ENCODE results near the gene DNAAF3.
A peak's percentile ranks its signal among the peaks of the same experiment; 100 is the strongest.
"Not testable (repeated sequence)": the region's sequence is repeated elsewhere in the genome, so short reads cannot be mapped to it uniquely, and the experiment has no call there.

Gene DNAAF3

DNA sequence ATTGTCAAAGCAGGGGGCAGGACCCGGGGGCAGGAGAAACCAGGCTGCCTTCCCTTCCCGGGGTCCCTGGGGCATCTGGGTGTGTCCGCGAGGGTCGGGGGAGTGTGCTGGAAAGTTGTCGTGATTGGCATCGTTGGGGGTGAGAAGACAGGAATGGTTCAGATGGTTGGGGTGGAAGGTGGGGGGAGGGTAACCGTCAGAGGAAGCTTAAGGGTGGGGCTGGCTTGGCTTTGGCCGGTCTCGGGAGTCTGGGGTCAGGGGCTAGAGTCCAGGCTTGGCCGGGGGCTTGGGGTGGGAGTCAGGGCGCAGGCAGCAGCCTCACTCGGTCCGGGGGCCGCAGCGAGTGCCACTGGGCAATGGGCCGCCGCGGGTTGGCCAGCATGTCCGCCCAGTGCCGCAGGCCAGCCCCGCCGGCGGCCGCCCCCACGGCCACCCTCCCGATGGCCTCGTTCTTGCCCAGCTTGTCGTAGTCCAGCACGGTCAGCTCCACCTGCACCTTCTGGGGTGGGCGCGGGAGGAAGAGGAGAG, 6.8 kb upstream of the DNAAF3 start:
- Histone ChIP-seq H3K14ac (ENCODE audit: low read length in 2 of 2) (no peak overlapping the region), H3K23ac (ENCODE audit: low read length in 2 of 2) (peak overlapping the region in 1 of 2 experiments; percentile 64), H3K4me1 (ENCODE audit: control insufficient read depth, insufficient read depth, low read depth, low read length) (peaks cover 12% of the 10 kb centered on the region), H3K9ac (ENCODE audit: low read length) (peak overlapping the region; percentile 89), H3K18ac (ENCODE audit: low read depth in 1 of 2, low read length in 2 of 2) (peak overlapping the region; percentile 34 to 58), H3K79me1 (replicated peaks; ENCODE audit: low read length, poor library complexity, severe bottlenecking) (no peaks in the 10 kb centered on the region), H3K4ac (ENCODE audit: low read depth in 1 of 2, low read length in 2 of 2) (no peak overlapping the region), H3K4me2 (ENCODE audit: low read length, poor library complexity, severe bottlenecking) (peak overlapping the region; percentile 68), H2AK5ac (ENCODE audit: low read length, severe bottlenecking) (no peak overlapping the region), H4K8ac (ENCODE audit: low read length) (peak overlapping the region; percentile 52), H3K27ac (ENCODE audit: low read length, poor library complexity, severe bottlenecking) (no peak overlapping the region), H4K91ac (ENCODE audit: low read length) (no peak overlapping the region), H3K4me3 (ENCODE audit: insufficient read depth in 1 of 2, low read depth in 1 of 2, low read length in 2 of 2) (peak overlapping the region; percentile 50 to 91), H3K9me3 (ENCODE audit: control insufficient read depth, low read length) (no peaks in the 10 kb centered on the region), H2BK120ac (ENCODE audit: low read depth, low read length) (no peak overlapping the region), H2AFZ (ENCODE audit: low read depth, low read length) (peak overlapping the region; percentile 15), H2BK12ac (ENCODE audit: low read length in 2 of 2) (no peak overlapping the region), H2BK5ac (ENCODE audit: low read depth, low read length, poor library complexity, severe bottlenecking) (no peak overlapping the region), H2BK15ac (ENCODE audit: low read depth, poor library complexity, severe bottlenecking) (no peak overlapping the region), H3K27me3 (ENCODE audit: control insufficient read depth in 1 of 2, insufficient read depth in 1 of 2, low read length in 2 of 2) (peaks cover 22 to 80% of the 10 kb centered on the region in 2 experiments), H3K36me3 (ENCODE audit: control insufficient read depth in 1 of 2, insufficient read depth in 2 of 2, low read depth in 1 of 2, low read length in 2 of 2) (peaks cover 0 to 14% of the 10 kb centered on the region in 2 experiments)
- WGBS, result 6% methylated on average over 32 of the region's 32 CpGs
- DNase-seq, result no peak

DNA sequence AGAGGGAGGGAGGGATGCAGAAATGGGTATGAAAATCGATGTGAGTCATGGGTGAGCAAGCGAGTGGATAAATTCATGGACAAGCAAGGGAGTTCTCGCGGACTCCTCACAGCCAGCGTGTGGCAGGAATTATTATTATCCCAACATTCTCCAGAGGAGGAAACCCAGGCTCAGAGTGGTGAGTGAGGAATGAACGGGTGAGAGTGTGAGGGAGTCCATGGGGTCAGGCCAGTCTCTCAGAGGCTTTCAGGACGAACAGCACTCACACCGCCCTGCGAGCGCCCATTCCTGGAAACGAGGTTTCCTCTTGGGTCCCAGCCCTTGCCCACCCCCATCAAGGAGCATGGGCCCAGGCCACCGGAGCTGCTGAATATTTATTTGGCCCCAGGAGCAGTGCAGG, 6.3 kb upstream of the DNAAF3 start:
- peak; percentile 65 for DNase-seq
- WGBS, result 16% methylated on average over 8 of the region's 12 CpGs
- H3K9ac ChIP-seq (ENCODE audit: low read length), result peak overlapping the region; percentile 89
- no peak overlapping the region for H4K91ac ChIP-seq (ENCODE audit: low read length)
- no peaks in the 10 kb centered on the region for H3K9me3 ChIP-seq (ENCODE audit: control insufficient read depth, low read length)
- H2BK120ac ChIP-seq (ENCODE audit: low read depth, low read length), result no peak overlapping the region
- H2AFZ ChIP-seq (ENCODE audit: low read depth, low read length), result no peak overlapping the region
- peaks cover 12% of the 10 kb centered on the region for H3K4me1 ChIP-seq (ENCODE audit: control insufficient read depth, insufficient read depth, low read depth, low read length)
- no peak overlapping the region for H2AK5ac ChIP-seq (ENCODE audit: low read length, severe bottlenecking)
- H3K4me3 ChIP-seq (ENCODE audit: insufficient read depth in 1 of 2, low read depth in 1 of 2, low read length in 2 of 2), result peak overlapping the region in 1 of 2 experiments; percentile 91
- H3K14ac ChIP-seq (ENCODE audit: low read length in 2 of 2), result no peak overlapping the region
- no peak overlapping the region for H3K4ac ChIP-seq (ENCODE audit: low read depth in 1 of 2, low read length in 2 of 2)
- peak overlapping the region; percentile 49 for H4K8ac ChIP-seq (ENCODE audit: low read length)
- H2BK12ac ChIP-seq (ENCODE audit: low read length in 2 of 2), result no peak overlapping the region
- no peak overlapping the region for H3K18ac ChIP-seq (ENCODE audit: low read depth in 1 of 2, low read length in 2 of 2)
- H3K27me3 ChIP-seq (ENCODE audit: control insufficient read depth in 1 of 2, insufficient read depth in 1 of 2, low read length in 2 of 2), result peaks cover 24 to 76% of the 10 kb centered on the region in 2 experiments
- H3K23ac ChIP-seq (ENCODE audit: low read length in 2 of 2), result peak overlapping the region in 1 of 2 experiments; percentile 64
- H3K79me1 ChIP-seq (replicated peaks; ENCODE audit: low read length, poor library complexity, severe bottlenecking), result no peaks in the 10 kb centered on the region
- no peak overlapping the region for H3K27ac ChIP-seq (ENCODE audit: low read length, poor library complexity, severe bottlenecking)
- H2BK5ac ChIP-seq (ENCODE audit: low read depth, low read length, poor library complexity, severe bottlenecking), result no peak overlapping the region
- H3K4me2 ChIP-seq (ENCODE audit: low read length, poor library complexity, severe bottlenecking), result peak overlapping the region; percentile 68
- H2BK15ac ChIP-seq (ENCODE audit: low read depth, poor library complexity, severe bottlenecking), result no peak overlapping the region
- H3K36me3 ChIP-seq (ENCODE audit: control insufficient read depth in 1 of 2, insufficient read depth in 2 of 2, low read depth in 1 of 2, low read length in 2 of 2), result peaks cover 0 to 10% of the 10 kb centered on the region in 2 experiments

DNA sequence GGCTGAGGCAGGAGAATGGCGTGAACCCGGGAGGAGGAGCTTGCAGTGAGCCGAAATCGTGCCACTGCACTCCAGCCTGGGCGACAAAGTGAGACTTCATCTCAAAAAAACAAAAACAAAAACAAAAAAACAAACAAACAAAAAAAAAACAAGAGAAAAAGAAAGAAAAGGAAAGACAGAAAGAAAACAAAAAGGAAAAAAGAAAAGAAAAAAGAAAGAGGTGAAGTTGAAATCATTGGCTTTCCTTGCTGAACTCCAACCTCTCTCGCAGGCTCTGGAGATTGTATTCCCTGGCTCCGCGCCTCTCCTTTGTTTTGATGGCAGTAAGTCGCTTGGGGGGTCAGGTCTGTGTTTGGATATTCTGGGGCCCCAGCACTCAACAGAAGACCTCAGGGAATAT, 5.9 kb upstream of the DNAAF3 start:
- not testable (repeated sequence) for H2AK5ac ChIP-seq (ENCODE audit: low read length, severe bottlenecking); H3K18ac ChIP-seq (ENCODE audit: low read depth in 1 of 2, low read length in 2 of 2); H4K8ac ChIP-seq (ENCODE audit: low read length); H2AFZ ChIP-seq (ENCODE audit: low read depth, low read length); DNase-seq; H3K4ac ChIP-seq (ENCODE audit: low read depth in 1 of 2, low read length in 2 of 2); H3K27ac ChIP-seq (ENCODE audit: low read length, poor library complexity, severe bottlenecking); H3K23ac ChIP-seq (ENCODE audit: low read length in 2 of 2); H3K4me2 ChIP-seq (ENCODE audit: low read length, poor library complexity, severe bottlenecking); H3K79me1 ChIP-seq (replicated peaks; ENCODE audit: low read length, poor library complexity, severe bottlenecking); H2BK5ac ChIP-seq (ENCODE audit: low read depth, low read length, poor library complexity, severe bottlenecking); H2BK15ac ChIP-seq (ENCODE audit: low read depth, poor library complexity, severe bottlenecking); H4K91ac ChIP-seq (ENCODE audit: low read length); H3K9me3 ChIP-seq (ENCODE audit: control insufficient read depth, low read length); H3K14ac ChIP-seq (ENCODE audit: low read length in 2 of 2); H2BK120ac ChIP-seq (ENCODE audit: low read depth, low read length); H2BK12ac ChIP-seq (ENCODE audit: low read length in 2 of 2); H3K36me3 ChIP-seq (ENCODE audit: control insufficient read depth in 1 of 2, insufficient read depth in 2 of 2, low read depth in 1 of 2, low read length in 2 of 2)
- peaks cover 26 to 76% of the 10 kb centered on the region in 2 experiments for H3K27me3 ChIP-seq (ENCODE audit: control insufficient read depth in 1 of 2, insufficient read depth in 1 of 2, low read length in 2 of 2)
- peak overlapping the region in 1 of 2 experiments; percentile 91 for H3K4me3 ChIP-seq (ENCODE audit: insufficient read depth in 1 of 2, low read depth in 1 of 2, low read length in 2 of 2)
- peak overlapping the region; percentile 89 for H3K9ac ChIP-seq (ENCODE audit: low read length)
- 47% methylated on average over 4 of the region's 9 CpGs for WGBS
- peaks cover 12% of the 10 kb centered on the region for H3K4me1 ChIP-seq (ENCODE audit: control insufficient read depth, insufficient read depth, low read depth, low read length)

DNA sequence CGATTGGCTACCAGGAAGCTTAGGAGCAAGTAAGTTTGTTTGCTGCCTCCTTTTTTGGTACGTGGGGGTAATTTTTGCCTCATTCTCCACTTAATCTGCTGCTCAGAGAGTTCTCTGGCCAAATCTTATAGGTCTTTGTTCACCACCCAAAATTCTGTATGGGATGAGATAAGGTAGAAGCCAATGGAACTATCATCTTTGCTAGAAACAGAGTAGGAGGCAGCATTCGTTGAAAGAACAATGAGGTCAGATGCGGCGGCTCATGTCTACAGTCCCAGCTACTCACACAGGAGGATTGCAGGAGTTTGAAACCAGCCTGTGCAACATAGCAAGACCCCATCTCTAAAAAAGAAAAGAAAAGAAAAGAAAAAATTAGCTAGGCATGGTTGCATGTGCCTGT, 5.0 kb upstream of the DNAAF3 start:
- no peak overlapping the region for H2BK15ac ChIP-seq (ENCODE audit: low read depth, poor library complexity, severe bottlenecking)
- H3K9me3 ChIP-seq (ENCODE audit: control insufficient read depth, low read length), result no peaks in the 10 kb centered on the region
- no peak overlapping the region for H2BK5ac ChIP-seq (ENCODE audit: low read depth, low read length, poor library complexity, severe bottlenecking)
- H3K27ac ChIP-seq (ENCODE audit: low read length, poor library complexity, severe bottlenecking), result no peak overlapping the region
- no peak overlapping the region for H3K23ac ChIP-seq (ENCODE audit: low read length in 2 of 2)
- no peak overlapping the region for H3K4ac ChIP-seq (ENCODE audit: low read depth in 1 of 2, low read length in 2 of 2)
- H2AFZ ChIP-seq (ENCODE audit: low read depth, low read length), result no peak overlapping the region
- no peaks in the 10 kb centered on the region for H3K36me3 ChIP-seq (ENCODE audit: control insufficient read depth in 1 of 2, insufficient read depth in 2 of 2, low read depth in 1 of 2, low read length in 2 of 2)
- no peaks in the 10 kb centered on the region for H3K79me1 ChIP-seq (replicated peaks; ENCODE audit: low read length, poor library complexity, severe bottlenecking)
- no peak overlapping the region for H3K4me3 ChIP-seq (ENCODE audit: insufficient read depth in 1 of 2, low read depth in 1 of 2, low read length in 2 of 2)
- H2BK120ac ChIP-seq (ENCODE audit: low read depth, low read length), result no peak overlapping the region
- H3K18ac ChIP-seq (ENCODE audit: low read depth in 1 of 2, low read length in 2 of 2), result no peak overlapping the region
- H3K4me1 ChIP-seq (ENCODE audit: control insufficient read depth, insufficient read depth, low read depth, low read length), result peaks cover 12% of the 10 kb centered on the region
- no peak overlapping the region for H4K91ac ChIP-seq (ENCODE audit: low read length)
- H4K8ac ChIP-seq (ENCODE audit: low read length), result no peak overlapping the region
- H2BK12ac ChIP-seq (ENCODE audit: low read length in 2 of 2), result no peak overlapping the region
- no peak for DNase-seq
- WGBS, result 96% methylated on average over 5 of the region's 5 CpGs
- H2AK5ac ChIP-seq (ENCODE audit: low read length, severe bottlenecking), result no peak overlapping the region
- no peak overlapping the region for H3K14ac ChIP-seq (ENCODE audit: low read length in 2 of 2)
- H3K4me2 ChIP-seq (ENCODE audit: low read length, poor library complexity, severe bottlenecking), result no peak overlapping the region
- H3K27me3 ChIP-seq (ENCODE audit: control insufficient read depth in 1 of 2, insufficient read depth in 1 of 2, low read length in 2 of 2), result peaks cover 26 to 68% of the 10 kb centered on the region in 2 experiments
- no peak overlapping the region for H3K9ac ChIP-seq (ENCODE audit: low read length)

Data from mesenchymal stem cell (in vitro differentiated cells and primary cell).